PC-3 (cell line): ENCODE results near the gene DIP2B. TPM values are rescaled to one million over a fixed set of nuclear protein-coding genes. Genes with fewer than 3 reads are reported as not detected.
A peak's percentile ranks its signal among the peaks of the same experiment; 100 is the strongest.

Experiments
- ATAC-seq: fragments of 200-7000 bp; cut with Tn5 transposase; 2 replicates; pipeline ENCODE4 v1.9.1; 2020; ENCODE audit warnings: mild to moderate bottlenecking, moderate library complexity
- BruUV-seq: library from RNA; stranded (reverse); fragments of 400-500 nt; replicated peaks from 2 replicates; lab custom pipeline; 2021; lab: Mats Ljungman, UMichigan
- CTCF ChIA-PET: fragments of 300-600 bp; sonication (Branson Sonifier 250); formaldehyde crosslinking; loops from one replicate; lab custom pipeline; 2022; ENCODE audit warnings: antibody characterized with exemption; lab: Charles Lee
- POLR2A ChIA-PET: fragments of 300-600 bp; sonication (Branson Sonifier 250); formaldehyde crosslinking; loops from one replicate; lab custom pipeline; 2022; ENCODE audit warnings: antibody characterized with exemption; ENCODE audit not compliant: unreplicated experiment; lab: Charles Lee
- DNase-seq: peaks from one replicate; pipeline ENCODE4 v3.0.0-alpha.2; 2015
- H2AFZ ChIP-seq: fragments of 300-600 bp; sonication (generic); 2 replicates; pipeline ENCODE4 v1.6.0; 2016; ENCODE audit warnings: antibody characterized with exemption, low read length
- H3F3A ChIP-seq: fragments of 300-600 bp; sonication (generic); one replicate; pipeline ENCODE4 v1.6.0; 2017; ENCODE audit warnings: antibody characterized with exemption, low read length, control low read depth, mild to moderate bottlenecking; ENCODE audit not compliant: unreplicated experiment
- H3K27ac ChIP-seq: fragments of 300-600 bp; sonication (generic); 2 replicates; pipeline ENCODE4 v1.5.1; 2016; ENCODE audit warnings: mild to moderate bottlenecking, low read length
- H3K27me3 ChIP-seq: fragments of 300-600 bp; sonication (generic); 2 replicates; pipeline ENCODE4 v1.6.1; 2016; ENCODE audit warnings: low read length, mixed read lengths
- H3K36me3 ChIP-seq: fragments of 300-600 bp; sonication (generic); 2 replicates; pipeline ENCODE4 v1.6.1; 2016; ENCODE audit warnings: low read depth, mixed run types, low read length, mixed read lengths
- H3K4me1 ChIP-seq: fragments of 300-600 bp; sonication (generic); 2 replicates; pipeline ENCODE4 v1.5.1; 2016; ENCODE audit warnings: low read length; ENCODE audit not compliant: insufficient read depth
- H3K4me2 ChIP-seq: fragments of 300-600 bp; sonication (generic); 2 replicates; pipeline ENCODE4 v1.6.0; 2016; ENCODE audit warnings: low read length
- H3K4me3 ChIP-seq: fragments of 300-600 bp; sonication (generic); 2 replicates; pipeline ENCODE4 v1.5.1; 2016; ENCODE audit warnings: mild to moderate bottlenecking, low read length, mixed read lengths
- H3K79me2 ChIP-seq: fragments of 300-600 bp; sonication (generic); 2 replicates; pipeline ENCODE4 v1.6.1; 2017; ENCODE audit warnings: low read length, mixed read lengths
- H3K9ac ChIP-seq: fragments of 300-600 bp; sonication (generic); 2 replicates; pipeline ENCODE4 v1.6.0; 2016; ENCODE audit warnings: mild to moderate bottlenecking, low read length
- H3K9me2 ChIP-seq: fragments of 300-600 bp; sonication (generic); replicated peaks from 2 replicates; pipeline ENCODE4 v1.6.1; 2016; ENCODE audit warnings: mixed run types, low read length, mixed read lengths
- H3K9me3 ChIP-seq: fragments of 300-600 bp; sonication (generic); 2 replicates; pipeline ENCODE4 v1.6.1; 2016; ENCODE audit warnings: low read length, mixed read lengths
- H4K20me1 ChIP-seq: fragments of 300-600 bp; sonication (generic); 2 replicates; pipeline ENCODE4 v1.6.1; 2016; ENCODE audit warnings: low read length, mixed read lengths
- EZH2 ChIP-seq: fragments of 300-600 bp; sonication (generic); IDR thresholded peaks from one replicate; pipeline ENCODE4 v1.6.1; 2017; ENCODE audit warnings: antibody characterized with exemption, mild to moderate bottlenecking, low read length; ENCODE audit not compliant: unreplicated experiment
- EZH2phosphoT487 ChIP-seq: fragments of 300-600 bp; sonication (generic); IDR thresholded peaks from 2 replicates; pipeline ENCODE4 v1.6.1; 2018; ENCODE audit warnings: mild to moderate bottlenecking, antibody characterized with exemption, low read length, borderline replicate concordance
- intact Hi-C: fragments of 100-400 bp; cut with micrococcal nuclease; formaldehyde crosslinking; loops from 2 replicates; pipeline ENCODE4 v1.9.0; 2023
- total RNA-seq: library from RNA; depleted of rRNA; stranded (reverse); fragments of >200 nt; gene quantifications from 2 replicates; pipeline ENCODE4 v1.2.3, GENCODE V29; 2014
- TF ChIP-seq, protein P1 (sequence below): fragments of 300-600 bp; sonication (generic); conservative IDR thresholded peaks from 2 replicates; pipeline ENCODE4 v1.5.1; 2017; ENCODE audit warnings: antibody characterized with exemption, low read depth, mild to moderate bottlenecking, low read length

DIP2B gene
- total RNA-seq, 1 experiment from 2014 or later: 36.3 TPM

DNA sequence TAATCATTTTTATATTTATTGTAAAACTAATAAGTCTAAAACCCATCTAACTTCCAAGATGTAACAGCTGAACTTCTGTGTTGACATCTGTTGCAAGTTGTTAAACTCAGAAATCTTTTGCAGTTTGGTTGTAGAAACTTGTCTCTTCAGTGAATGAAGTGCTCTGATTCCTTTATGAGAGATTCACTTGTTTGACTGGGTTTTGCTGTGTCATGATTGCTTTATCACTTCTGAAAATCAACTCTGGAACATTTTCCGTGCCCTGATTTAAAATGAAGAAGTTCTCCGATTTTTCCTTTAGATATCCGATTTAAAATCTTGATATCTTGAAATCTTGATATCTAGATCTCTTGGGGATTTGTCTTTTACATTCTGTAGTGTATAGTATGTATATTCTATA lies 65.1 kb downstream of the DIP2B start:
- CTCF ChIA-PET: interaction anchor here (0.8 kb wide), 1 partner anchor 65 kb away, joined by 4 read pairs; the partner anchor contains the start of gene DIP2B
- H3K9me3 ChIP-seq: no peaks in the 10 kb centered on the region
- H3K9ac ChIP-seq: no peak overlapping the region
- H3F3A ChIP-seq: no peaks in the 10 kb centered on the region
- DNase-seq: no peak
- no TSS peak for BruUV-seq
- H3K4me3 ChIP-seq: no peak overlapping the region
- TF ChIP-seq EZH2phosphoT487 (no peak), EZH2 (no peak)
- TF ChIP-seq, protein P1, sequence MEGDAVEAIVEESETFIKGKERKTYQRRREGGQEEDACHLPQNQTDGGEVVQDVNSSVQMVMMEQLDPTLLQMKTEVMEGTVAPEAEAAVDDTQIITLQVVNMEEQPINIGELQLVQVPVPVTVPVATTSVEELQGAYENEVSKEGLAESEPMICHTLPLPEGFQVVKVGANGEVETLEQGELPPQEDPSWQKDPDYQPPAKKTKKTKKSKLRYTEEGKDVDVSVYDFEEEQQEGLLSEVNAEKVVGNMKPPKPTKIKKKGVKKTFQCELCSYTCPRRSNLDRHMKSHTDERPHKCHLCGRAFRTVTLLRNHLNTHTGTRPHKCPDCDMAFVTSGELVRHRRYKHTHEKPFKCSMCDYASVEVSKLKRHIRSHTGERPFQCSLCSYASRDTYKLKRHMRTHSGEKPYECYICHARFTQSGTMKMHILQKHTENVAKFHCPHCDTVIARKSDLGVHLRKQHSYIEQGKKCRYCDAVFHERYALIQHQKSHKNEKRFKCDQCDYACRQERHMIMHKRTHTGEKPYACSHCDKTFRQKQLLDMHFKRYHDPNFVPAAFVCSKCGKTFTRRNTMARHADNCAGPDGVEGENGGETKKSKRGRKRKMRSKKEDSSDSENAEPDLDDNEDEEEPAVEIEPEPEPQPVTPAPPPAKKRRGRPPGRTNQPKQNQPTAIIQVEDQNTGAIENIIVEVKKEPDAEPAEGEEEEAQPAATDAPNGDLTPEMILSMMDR: no peak
- no peaks in the 10 kb centered on the region for H4K20me1 ChIP-seq
- no peak overlapping the region for H3K27ac ChIP-seq
- intact Hi-C loops: no loop called here
- H3K4me1 ChIP-seq: peaks cover 17% of the 10 kb centered on the region
- no peak overlapping the region for H2AFZ ChIP-seq
- ATAC-seq: no peak
- peaks cover 95% of the 10 kb centered on the region for H3K79me2 ChIP-seq
- H3K27me3 ChIP-seq: no peaks in the 10 kb centered on the region
- no peaks in the 10 kb centered on the region for H3K9me2 ChIP-seq
- POLR2A ChIA-PET: no interaction called here
- no peaks in the 10 kb centered on the region for H3K36me3 ChIP-seq
- no peak overlapping the region for H3K4me2 ChIP-seq

DNA sequence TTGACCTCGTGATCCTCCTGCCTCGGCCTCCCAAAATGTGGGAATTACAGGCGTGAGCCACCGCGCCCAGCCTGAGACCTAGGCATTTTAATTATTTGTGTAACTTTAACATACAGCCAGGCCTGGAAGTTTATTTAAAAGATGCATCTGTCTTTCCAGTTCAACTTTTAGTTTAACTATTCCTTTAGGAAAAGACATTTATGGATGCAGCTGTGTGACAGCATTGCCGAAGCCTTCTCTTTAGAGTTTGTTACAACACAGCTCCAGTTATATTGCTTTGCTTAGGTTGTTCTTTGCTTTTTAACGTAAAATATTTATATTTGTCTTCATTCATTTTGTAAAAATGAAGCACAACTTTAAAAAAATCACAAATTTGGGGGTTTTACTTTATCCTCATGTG lies 67.0 kb downstream of the DIP2B start:
- intact Hi-C loops: no loop called here
- peaks cover 91% of the 10 kb centered on the region for H3K79me2 ChIP-seq
- H3K27me3 ChIP-seq: no peaks in the 10 kb centered on the region
- H3K9ac ChIP-seq: no peak overlapping the region
- no peak for ATAC-seq
- DNase-seq: no peak
- BruUV-seq: no TSS peak
- no peak overlapping the region for H3K4me3 ChIP-seq
- peaks cover 17% of the 10 kb centered on the region for H3K4me1 ChIP-seq
- no peaks in the 10 kb centered on the region for H3K36me3 ChIP-seq
- no peaks in the 10 kb centered on the region for H3K9me3 ChIP-seq
- no peak overlapping the region for H3K27ac ChIP-seq
- H3K9me2 ChIP-seq: no peaks in the 10 kb centered on the region
- H4K20me1 ChIP-seq: no peaks in the 10 kb centered on the region
- no peaks in the 10 kb centered on the region for H3F3A ChIP-seq
- no peak overlapping the region for H2AFZ ChIP-seq
- ChIA-PET CTCF (no interaction called here), POLR2A (no interaction called here)
- 0 out of 2 replicates have a peak overlapping the region, but pooled peaks have one; percentile 3 for H3K4me2 ChIP-seq
- TF ChIP-seq, protein P1: no peak
- TF ChIP-seq EZH2phosphoT487: no peak
- no peak for TF ChIP-seq EZH2

DNA sequence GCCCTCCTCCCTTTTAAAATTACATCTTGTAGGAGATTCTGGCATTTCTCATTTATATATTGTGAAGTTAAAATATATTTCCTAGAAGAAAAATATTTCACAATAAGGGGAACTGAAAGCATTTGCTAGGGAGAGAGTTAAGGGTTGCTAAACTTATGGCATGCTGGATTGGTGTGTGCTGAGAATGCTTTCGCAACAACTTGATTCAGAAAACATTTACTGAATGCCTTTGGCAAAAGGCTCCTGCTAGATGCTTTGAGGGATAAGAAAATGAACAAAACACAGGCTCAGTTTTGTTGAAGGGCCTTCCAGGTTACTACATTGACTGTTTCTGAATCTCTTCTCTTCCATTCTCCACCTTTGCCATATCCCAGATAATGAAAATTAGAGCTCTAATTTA lies 67.5 kb downstream of the DIP2B start:
- POLR2A ChIA-PET: no interaction called here
- peaks cover 17% of the 10 kb centered on the region for H3K4me1 ChIP-seq
- H3K9me3 ChIP-seq: no peaks in the 10 kb centered on the region
- CTCF ChIA-PET: no interaction called here
- H4K20me1 ChIP-seq: no peaks in the 10 kb centered on the region
- H3K36me3 ChIP-seq: no peaks in the 10 kb centered on the region
- no peak overlapping the region for H3K9ac ChIP-seq
- H3K4me2 ChIP-seq: 0 out of 2 replicates have a peak overlapping the region, but pooled peaks have one; percentile 15
- TF ChIP-seq, protein P1: no peak
- TF ChIP-seq EZH2: no peak
- no peak for TF ChIP-seq EZH2phosphoT487
- no peak overlapping the region for H3K4me3 ChIP-seq
- peak; percentile 58 for DNase-seq
- no peaks in the 10 kb centered on the region for H3K9me2 ChIP-seq
- H3F3A ChIP-seq: no peaks in the 10 kb centered on the region
- intact Hi-C loops: no loop called here
- peaks cover 89% of the 10 kb centered on the region for H3K79me2 ChIP-seq
- ATAC-seq: no peak
- no peaks in the 10 kb centered on the region for H3K27me3 ChIP-seq
- BruUV-seq: TSS peak; percentile 2
- H2AFZ ChIP-seq: no peak overlapping the region
- no peak overlapping the region for H3K27ac ChIP-seq
